Suppressor macrophage (primary cell): Measurements from ENCODE around the gene FNBP1L.

ENCODE experiments used
- DNase-seq, 4 experiments: peaks; one replicate each; pipeline ENCODE4 v3.0.0-alpha.2; 2020 to 2022

Gene FNBP1L

GRCh38 chr1:93489756-93490155, 41.8 kb downstream of the FNBP1L start:
- no peak for DNase-seq

DNA sequence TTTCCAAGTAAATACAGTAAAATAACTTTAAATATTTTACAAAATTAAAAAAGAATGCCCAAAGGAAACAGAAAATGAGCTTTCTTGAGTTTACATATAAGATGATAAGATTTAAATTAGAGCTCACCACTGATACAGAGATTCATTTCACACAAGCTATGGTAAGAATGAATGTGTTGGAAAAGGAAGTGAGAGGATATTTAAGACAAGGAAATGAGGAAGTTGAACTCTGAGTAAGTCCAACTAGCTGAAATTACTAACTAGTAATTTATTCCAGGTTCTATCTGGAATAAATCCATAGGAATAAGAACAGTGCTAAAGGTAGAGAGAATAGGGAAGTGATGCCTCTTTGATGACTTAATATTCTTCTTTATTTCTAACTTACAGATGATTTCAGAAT, 42.4 kb downstream of the FNBP1L start:
- DNase-seq: peak in 2 of 4 experiments; percentile 42

- no peak for DNase-seq
Measured at GRCh38 chr1:93495911-93496310, 48.0 kb downstream of the FNBP1L start.

GRCh38 chr1:93496520-93496919, 48.6 kb downstream of the FNBP1L start:
- no peak for DNase-seq

DNA sequence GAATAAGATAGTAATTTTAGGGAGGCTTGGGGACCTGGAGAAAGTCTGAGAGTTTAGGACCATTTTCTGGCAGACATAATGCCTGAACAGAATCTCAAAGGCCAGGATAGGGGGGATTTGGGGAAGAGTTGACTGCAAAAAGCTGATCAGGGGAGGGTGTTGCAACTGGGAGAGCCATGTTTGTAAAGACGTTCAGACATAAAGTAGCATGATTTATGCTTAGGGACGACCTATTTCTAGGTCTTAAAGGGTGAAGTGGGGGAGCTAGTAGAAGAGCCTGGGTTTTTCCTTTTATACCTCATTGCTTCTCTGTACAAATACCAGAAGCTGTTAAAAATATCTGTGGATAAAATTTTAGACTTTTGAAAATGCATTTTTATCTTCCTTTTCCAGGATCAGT, 51.2 kb downstream of the FNBP1L start:
- DNase-seq: no peak

DNA sequence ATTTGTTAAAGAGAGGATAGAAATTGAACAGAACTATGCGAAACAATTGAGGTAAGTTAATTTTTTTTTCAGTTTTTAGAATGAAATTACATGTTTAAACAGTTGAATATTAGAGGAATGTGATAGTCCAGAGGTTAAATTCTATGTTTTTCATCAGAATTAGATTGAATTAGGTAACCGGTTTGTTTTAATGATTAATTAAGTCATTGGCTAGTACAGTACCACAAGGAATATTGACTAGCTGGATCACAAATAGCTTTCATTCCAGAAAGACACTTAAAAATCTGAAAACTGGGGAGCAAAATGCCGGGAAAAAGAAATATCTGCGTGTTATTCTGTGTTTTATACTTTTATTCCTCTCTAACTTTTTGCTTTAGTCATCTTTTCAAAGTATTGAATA, 51.6 kb downstream of the FNBP1L start:
- DNase-seq: no peak

DNA sequence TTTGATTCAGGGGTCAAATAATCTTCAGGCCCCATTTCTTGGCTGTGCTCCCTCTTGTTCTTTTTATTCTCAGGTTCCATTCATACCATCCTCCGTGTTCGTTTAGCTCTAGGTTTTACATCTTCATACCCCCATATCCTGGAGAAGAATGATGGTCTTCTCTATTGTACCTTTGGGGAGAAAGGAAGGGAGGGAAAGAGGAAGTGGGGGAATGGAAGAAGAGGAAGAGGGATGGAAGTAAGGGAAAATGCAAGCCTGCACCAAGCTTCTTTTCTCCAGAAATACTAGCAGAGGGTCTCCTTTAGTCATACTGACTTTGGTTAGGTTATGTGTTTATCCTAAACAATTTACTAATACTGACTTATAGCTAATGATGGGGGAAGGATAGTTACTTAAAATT, 52.4 kb downstream of the FNBP1L start:
- no peak for DNase-seq

- DNase-seq: no peak
Measured at GRCh38 chr1:93501399-93501798, 53.5 kb downstream of the FNBP1L start.

DNA sequence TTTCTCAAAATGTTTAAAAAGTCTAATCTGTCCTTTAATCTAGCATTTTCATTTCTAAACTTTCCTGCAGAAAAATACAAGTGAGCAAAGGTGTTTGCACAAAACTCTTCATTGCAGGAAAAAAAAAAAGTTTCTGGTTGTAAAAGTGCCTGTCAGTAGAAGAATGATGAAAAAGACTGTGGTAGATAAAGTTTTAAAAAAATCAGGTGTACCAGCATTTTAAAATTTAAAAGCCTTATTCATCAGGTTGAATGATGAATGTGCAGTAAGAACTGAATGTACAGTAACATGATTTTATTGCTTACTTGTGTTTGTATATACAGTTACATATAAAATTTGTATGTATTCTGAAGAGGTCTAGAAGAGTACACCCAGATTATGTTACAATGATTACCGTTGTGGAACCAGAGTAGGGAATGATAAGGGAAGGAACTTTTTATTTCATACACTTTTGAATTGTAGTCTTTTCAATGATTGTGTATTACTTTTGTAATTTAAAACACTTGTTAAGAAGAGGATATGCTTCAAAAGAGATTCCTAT, 54.0 kb downstream of the FNBP1L start:
- DNase-seq: no peak

- DNase-seq: no peak
Measured at GRCh38 chr1:93502571-93502970, 54.7 kb downstream of the FNBP1L start.

DNA sequence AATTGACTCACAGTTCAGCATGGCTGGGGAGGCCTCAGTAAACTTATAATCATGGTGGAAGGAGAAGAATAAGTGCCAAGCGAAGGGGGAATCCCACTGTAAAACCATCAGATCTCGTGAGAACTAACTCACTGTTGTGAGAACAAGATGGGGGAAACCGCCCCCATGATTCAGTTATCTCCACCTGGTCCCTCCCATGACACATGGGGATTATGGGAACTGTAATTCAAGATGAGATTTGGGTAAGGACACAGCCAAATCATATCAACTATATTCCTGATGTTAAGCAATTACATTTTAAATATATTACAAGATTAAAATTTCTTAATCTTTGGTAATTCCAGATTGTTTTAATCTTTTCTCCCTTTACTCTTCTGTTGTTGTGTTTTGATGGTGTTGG, 55.2 kb downstream of the FNBP1L start:
- no peak for DNase-seq

GRCh38 chr1:93503816-93504215, 55.9 kb downstream of the FNBP1L start:
- no peak for DNase-seq

GRCh38 chr1:93504247-93505033, 56.5 kb downstream of the FNBP1L start:
- no peak for DNase-seq

- no peak for DNase-seq
Measured at GRCh38 chr1:93506126-93506525, 58.2 kb downstream of the FNBP1L start.

DNA sequence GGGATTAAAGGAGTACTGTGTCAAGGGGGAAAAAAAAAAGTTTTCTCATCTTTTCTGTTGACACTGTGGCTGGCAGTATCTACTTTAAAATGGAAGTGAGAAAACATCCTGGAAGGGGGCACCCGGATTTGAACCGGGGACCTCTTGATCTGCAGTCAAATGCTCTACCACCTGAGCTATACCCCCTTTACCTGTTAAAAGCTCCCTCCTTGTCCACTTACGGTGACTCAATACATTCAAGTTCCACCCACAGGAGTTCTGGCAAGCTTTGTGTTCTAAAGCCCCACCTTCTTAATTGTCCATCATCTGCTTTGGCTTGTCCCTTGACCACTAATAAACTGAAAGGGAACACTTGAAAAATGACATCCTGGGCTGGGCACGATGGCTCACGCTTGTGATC, 68.2 kb downstream of the FNBP1L start:
- no peak for DNase-seq

GRCh38 chr1:93518516-93518915, 70.6 kb downstream of the FNBP1L start:
- DNase-seq: no peak

- no peak for DNase-seq
Measured at GRCh38 chr1:93519199-93519829, 71.4 kb downstream of the FNBP1L start.

GRCh38 chr1:93521618-93522017, 73.7 kb downstream of the FNBP1L start:
- DNase-seq: no peak

DNA sequence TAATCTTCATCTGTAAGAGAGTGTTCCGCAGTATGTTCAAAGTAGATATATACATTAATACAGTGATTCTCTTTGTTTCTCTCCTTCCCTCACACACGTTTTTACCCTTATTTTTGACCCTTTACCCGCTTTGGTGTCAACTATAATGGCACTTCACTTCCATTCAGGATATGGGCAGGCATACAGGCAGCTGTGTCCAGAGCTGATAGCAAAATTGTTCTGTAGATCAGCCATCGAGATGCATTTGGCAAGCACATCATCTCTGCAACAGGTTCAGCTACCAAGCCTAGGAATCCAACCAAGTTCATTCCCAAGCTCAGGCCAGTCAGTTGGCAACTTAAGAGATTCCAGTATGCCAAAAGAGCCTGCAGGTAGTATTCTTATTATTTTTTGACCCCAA, 74.8 kb downstream of the FNBP1L start:
- DNase-seq: no peak

DNA sequence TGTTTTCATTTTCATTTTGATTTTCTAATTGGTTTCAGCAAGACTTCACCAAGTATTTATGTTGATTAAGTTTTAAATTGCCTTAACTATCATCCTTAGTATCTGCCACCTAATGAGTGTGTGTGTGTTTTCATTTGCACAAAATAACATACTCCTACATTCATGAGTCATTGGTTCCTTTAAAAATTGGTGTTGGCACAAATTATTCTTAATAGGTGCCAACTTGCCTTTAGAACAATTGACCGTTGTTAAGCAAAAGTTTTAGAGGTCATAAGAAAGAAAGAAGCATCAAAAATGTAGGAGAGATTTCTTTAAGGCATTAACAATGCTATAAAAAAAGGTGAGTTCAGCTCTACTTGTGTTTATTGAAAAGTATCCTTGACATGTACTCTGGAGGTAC, 77.5 kb downstream of the FNBP1L start:
- DNase-seq: no peak

- no peak for DNase-seq
Measured at GRCh38 chr1:93526431-93526830, 78.5 kb downstream of the FNBP1L start.

DNA sequence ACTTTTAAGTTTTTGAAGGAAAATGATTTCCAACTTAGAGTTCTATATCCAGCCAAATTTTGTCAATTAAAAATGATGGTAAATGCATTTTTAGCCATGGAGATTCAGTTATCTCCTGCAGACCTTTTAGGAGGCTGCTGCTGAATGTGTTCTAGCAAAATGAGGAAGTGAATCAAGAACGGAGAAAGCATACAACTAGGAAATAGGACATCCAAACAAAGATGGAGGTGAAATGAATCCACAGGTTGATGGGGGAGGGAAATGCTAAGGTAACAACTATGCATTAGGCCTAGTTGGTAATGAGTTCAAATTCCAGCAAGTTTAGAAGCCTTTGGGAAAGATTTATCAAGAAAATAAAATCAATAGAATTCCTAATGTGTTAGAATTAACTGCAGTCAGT, 80.5 kb downstream of the FNBP1L start:
- peak in 2 of 4 experiments; percentile 21 to 30 for DNase-seq

DNA sequence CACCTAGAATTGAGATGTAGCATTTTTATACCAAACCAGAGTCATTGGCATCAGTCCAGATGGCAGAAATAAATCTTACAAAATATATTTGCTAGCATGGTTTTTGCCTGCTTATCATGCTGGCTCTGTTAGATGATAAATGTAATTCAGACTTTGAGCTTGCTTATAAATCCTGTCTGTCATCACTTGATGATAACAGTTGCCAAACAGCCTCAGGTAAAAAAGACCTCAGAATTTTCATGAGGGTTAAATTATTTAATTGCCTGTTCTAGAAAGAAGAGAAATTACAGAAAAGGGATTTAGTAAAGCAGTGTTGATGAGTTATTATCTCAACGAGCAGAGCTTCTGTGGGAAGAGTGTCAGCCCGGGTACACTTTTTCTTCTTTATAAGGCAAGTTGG, 83.3 kb downstream of the FNBP1L start:
- no peak for DNase-seq

DNA sequence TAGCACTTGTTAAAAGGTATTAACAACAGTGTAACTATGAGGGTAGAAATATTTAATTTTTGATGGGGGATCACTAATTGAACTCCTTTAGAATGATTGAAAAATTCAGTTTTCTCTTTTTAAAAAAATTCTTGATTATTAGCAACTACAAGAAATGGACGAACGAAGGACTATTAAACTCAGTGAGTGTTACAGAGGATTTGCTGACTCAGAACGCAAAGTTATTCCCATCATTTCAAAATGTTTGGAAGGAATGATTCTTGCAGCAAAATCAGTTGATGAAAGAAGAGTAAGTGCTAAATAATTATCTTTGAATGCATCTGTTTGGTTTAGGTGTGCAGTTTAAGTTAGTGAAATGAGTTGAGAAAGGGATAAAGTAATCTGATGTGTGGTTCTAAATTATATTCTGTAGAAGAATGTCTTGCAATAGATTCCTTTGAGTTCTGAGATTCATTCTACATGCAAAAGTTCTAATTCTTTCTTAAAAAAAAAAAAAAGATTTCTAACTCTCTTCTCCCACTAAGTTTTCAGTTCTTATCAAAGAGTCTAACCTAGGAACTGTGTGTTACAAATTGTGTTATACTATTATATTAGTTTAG, 85.0 kb downstream of the FNBP1L start:
- DNase-seq: no peak
